ENCODE measurements around the gene BAHCC1. TPM values are rescaled to one million over a fixed set of nuclear protein-coding genes. Genes with fewer than 3 reads are reported as not detected.
A peak's percentile ranks its signal among the peaks of the same experiment; 100 is the strongest.

Gene BAHCC1
- total and polyA plus RNA-seq, 2 of the 8 experiments (the other 6 are each of a cell fraction or from before 2014, with no cell fraction given), result 0.26 to 0.58 TPM

DNA sequence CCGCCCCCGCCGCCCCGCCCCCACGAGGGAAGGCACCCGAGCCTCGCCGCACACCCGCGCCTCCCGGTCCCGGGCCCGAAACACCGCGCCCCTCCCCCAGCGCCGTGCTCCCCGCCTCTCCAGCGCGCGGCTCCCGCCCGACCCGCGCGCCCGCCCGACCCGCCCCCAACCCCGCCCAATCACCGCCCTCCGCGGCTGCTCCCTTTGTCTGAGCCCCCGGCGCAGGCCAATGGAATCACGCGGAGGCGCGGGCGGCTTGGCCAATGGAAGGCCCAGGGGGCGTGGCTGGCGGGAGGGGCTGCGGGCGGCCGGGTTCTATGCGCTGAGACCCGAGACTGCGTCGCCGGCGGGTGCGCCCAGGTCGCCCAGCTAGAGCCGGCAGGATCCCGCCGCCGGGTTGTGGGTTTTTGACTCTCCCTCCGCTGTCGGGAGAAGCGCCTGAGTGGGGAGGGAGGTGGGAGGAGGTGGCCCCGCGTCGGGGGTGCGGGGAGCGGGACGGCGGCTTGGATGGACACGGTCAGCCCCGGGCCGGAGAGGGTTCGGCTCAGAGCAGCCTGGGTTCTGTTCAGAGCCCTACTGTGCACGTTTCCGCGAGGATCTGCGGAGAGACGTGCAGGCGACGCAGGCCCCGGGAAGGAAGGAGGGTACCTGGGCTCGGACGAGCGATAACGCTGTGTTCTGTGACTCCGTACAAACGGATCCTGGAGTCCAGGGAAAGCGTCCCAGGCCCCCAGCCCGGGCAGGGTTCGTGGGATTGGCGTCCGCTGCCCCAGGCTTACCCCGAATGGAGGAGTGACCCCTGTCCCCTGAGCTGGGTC lies 49.0 kb upstream of the BAHCC1 start (continued):
- TF ChIP-seq MAFK (IDR thresholded peaks at IDR 0.05; ENCODE audit: low read depth, low read length), result no peak
- TF ChIP-seq TAF7 (optimal IDR thresholded peaks at IDR 0.05; ENCODE audit: borderline replicate concordance, low read depth, low read length), result peak; percentile 53
- no peak for TF ChIP-seq YY1 (IDR thresholded peaks at IDR 0.05; ENCODE audit: low read depth, low read length)
- no peak for TF ChIP-seq CHD1 (IDR thresholded peaks at IDR 0.05; ENCODE audit: low read depth, low read length)
- no peak for TF ChIP-seq CBX5 (IDR thresholded peaks at IDR 0.05; ENCODE audit: low read depth, low read length)
- TF ChIP-seq SP1 (IDR thresholded peaks at IDR 0.05; ENCODE audit: low read depth, low read length), result peak; percentile 63; the same call in 1 of the 2 replicates
- TF ChIP-seq, protein P1, sequence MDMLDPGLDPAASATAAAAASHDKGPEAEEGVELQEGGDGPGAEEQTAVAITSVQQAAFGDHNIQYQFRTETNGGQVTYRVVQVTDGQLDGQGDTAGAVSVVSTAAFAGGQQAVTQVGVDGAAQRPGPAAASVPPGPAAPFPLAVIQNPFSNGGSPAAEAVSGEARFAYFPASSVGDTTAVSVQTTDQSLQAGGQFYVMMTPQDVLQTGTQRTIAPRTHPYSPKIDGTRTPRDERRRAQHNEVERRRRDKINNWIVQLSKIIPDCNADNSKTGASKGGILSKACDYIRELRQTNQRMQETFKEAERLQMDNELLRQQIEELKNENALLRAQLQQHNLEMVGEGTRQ (IDR thresholded peaks at IDR 0.05; ENCODE audit: low read length), result no peak
- TF ChIP-seq SP4 (IDR thresholded peaks at IDR 0.05; ENCODE audit: low read length), result no peak
- no peak for TF ChIP-seq CHD2 (IDR thresholded peaks at IDR 0.05; ENCODE audit: low read length)
- TF ChIP-seq POLR2A (IDR thresholded peaks at IDR 0.05; ENCODE audit: control extremely low read depth in 1 of 2, low read depth in 2 of 2, low read length in 2 of 2), result peak in 1 of 2 experiments; percentile 43; a peak in 2 of 3 replicates
- TF ChIP-seq TCF12 (IDR thresholded peaks at IDR 0.05; ENCODE audit: low read depth, low read length), result no peak
- TF ChIP-seq JUND (IDR thresholded peaks at IDR 0.05; ENCODE audit: low read length), result no peak
- no peak for TF ChIP-seq RAD21 (IDR thresholded peaks at IDR 0.05 in 1 of 2, conservative IDR thresholded peaks at IDR 0.05 in 1 of 2; ENCODE audit: low read depth in 2 of 2, low read length in 2 of 2)
- no peak for TF ChIP-seq KDM1A (IDR thresholded peaks at IDR 0.05; ENCODE audit: borderline replicate concordance, low read length)

All from H1 (cell line).